ENCODE data around the gene KRTAP3-2. TPM values are rescaled to one million over a fixed set of nuclear protein-coding genes. Genes with fewer than 3 reads are reported as not detected.

Gene KRTAP3-2
- total and polyA plus RNA-seq, 11 donors, result not detected

- TF ChIP-seq POLR2A (IDR thresholded peaks at IDR 0.05) (no peak), CTCF (IDR thresholded peaks at IDR 0.05) (no peak)
- H3K9me3 ChIP-seq, result no peaks in the 10 kb centered on the region
Observed at GRCh38 chr17:40975516-40975915, 24.2 kb downstream of the KRTAP3-2 start.

GRCh38 chr17:40974366-40974765 lies 25.3 kb downstream of the KRTAP3-2 start:
- DNase-seq, result no peak
- H3K9me3 ChIP-seq, result no peaks in the 10 kb centered on the region
- intact Hi-C loops (cut with DNase I), result no loop called here
- no peak overlapping the region for H3K4me3 ChIP-seq
- no peaks in the 10 kb centered on the region for H3K4me1 ChIP-seq
- TF ChIP-seq CTCF (IDR thresholded peaks at IDR 0.05) (no peak), POLR2A (IDR thresholded peaks at IDR 0.05) (no peak)
- ATAC-seq, result no peak
- WGBS, 4 donors, result 90 to 95% (median 91%) methylated on average over 3 of the region's 3 CpGs
- no peak overlapping the region for H3K27ac ChIP-seq
- H3K27me3 ChIP-seq, result peaks cover 0 to 24% (median 3%) of the 10 kb centered on the region in 9 donors
- no peaks in the 10 kb centered on the region for H3K36me3 ChIP-seq

More at GRCh38 chr17:40975516-40975915, 24.2 kb downstream of the KRTAP3-2 start:
- ATAC-seq (no peak), DNase-seq (no peak)
- Histone ChIP-seq H3K4me3 (no peak overlapping the region), H3K27ac (no peak overlapping the region), H3K27me3 (peaks cover 0 to 24% (median 3%) of the 10 kb centered on the region in 9 donors), H3K36me3 (no peaks in the 10 kb centered on the region), H3K4me1 (peaks cover 0 to under 1% (median 0%) of the 10 kb centered on the region in 12 donors)
- intact Hi-C loops (cut with DNase I), result no loop called here

- Histone ChIP-seq H3K36me3 (no peaks in the 10 kb centered on the region), H3K4me1 (no peaks in the 10 kb centered on the region), H3K27ac (no peak overlapping the region), H3K4me3 (no peak overlapping the region), H3K27me3 (peaks cover 0 to under 1% (median 0%) of the 10 kb centered on the region in 9 donors), H3K9me3 (peaks cover 0 to 3% (median 0%) of the 10 kb centered on the region in 12 donors)
- no peak for TF ChIP-seq CTCF (IDR thresholded peaks at IDR 0.05)
- TF ChIP-seq POLR2A (IDR thresholded peaks at IDR 0.05), result no peak
- DNase-seq (no peak), ATAC-seq (no peak)
- intact Hi-C loops (cut with DNase I), result no loop called here
- WGBS, 4 donors, result 89 to 97% (median 90%) methylated on average over 1 of the region's 1 CpG
Observed at GRCh38 chr17:40967582-40967981, 32.1 kb downstream of the KRTAP3-2 start.

GRCh38 chr17:40966848-40967247 lies 32.9 kb downstream of the KRTAP3-2 start, which contains the start of gene KRT39:
Gene KRT39 (minus strand): TSS chr17:40966948. CDS start chr17:40966856, 92 bp downstream.
- 50 to 64% (median 56%) methylated on average over 1 of the region's 1 CpG for WGBS, 4 donors
- no peaks in the 10 kb centered on the region for H3K36me3 ChIP-seq
- H3K27me3 ChIP-seq, result no peaks in the 10 kb centered on the region
- intact Hi-C loops (cut with DNase I), result no loop called here
- DNase-seq, result no peak
- H3K27ac ChIP-seq, result no peak within 1 kb of the TSS
- no peak for ATAC-seq
- peaks cover 0 to 3% (median 0%) of the 10 kb centered on the region in 12 donors for H3K9me3 ChIP-seq
- H3K4me3 ChIP-seq, result no peak within 1 kb of the TSS
- no peaks in the 10 kb centered on the region for H3K4me1 ChIP-seq
- TF ChIP-seq POLR2A (IDR thresholded peaks at IDR 0.05) (no peak), CTCF (IDR thresholded peaks at IDR 0.05) (no peak)

All from heart left ventricle (tissue), 16 donors.